Activated CD8-positive, alpha-beta memory T cell treated with anti-CD3 and anti-CD28 coated beads, Interleukin-2, amount 50 U/mL, for 1 hour (primary cell): ENCODE measurements around the gene MUCL3.
"Not testable (repeated sequence)": the region's sequence is repeated elsewhere in the genome, so short reads cannot be mapped to it uniquely, and the experiment has no call there.

Experiments
- DNase-seq: peaks from one replicate; pipeline ENCODE4 v3.0.0-alpha.2; 2020; ENCODE audit errors: extremely low read depth

MUCL3 gene

GRCh38 chr6:30939473-30939872, 1.3 kb upstream of the MUCL3 start:
- DNase-seq = no peak

- no peak for DNase-seq
Observed at GRCh38 chr6:30942338-30943060, 1.7 kb downstream of the MUCL3 start.

- DNase-seq = no peak
Observed at GRCh38 chr6:30944051-30944450, 3.3 kb downstream of the MUCL3 start.

GRCh38 chr6:30945281-30945680, 4.5 kb downstream of the MUCL3 start:
- DNase-seq = no peak

- DNase-seq = no peak
Observed at GRCh38 chr6:30947231-30947630, 6.5 kb downstream of the MUCL3 start.

GRCh38 chr6:30948811-30949210, 8.0 kb downstream of the MUCL3 start:
- no peak for DNase-seq

GRCh38 chr6:30951907-30952469, 11.2 kb downstream of the MUCL3 start:
- no peak for DNase-seq

GRCh38 chr6:30954631-30955366, 14.0 kb downstream of the MUCL3 start:
- DNase-seq = no peak

- DNase-seq = peak; percentile 26
Observed at GRCh38 chr6:30955367-30956042, 14.7 kb downstream of the MUCL3 start.

GRCh38 chr6:30957716-30958115, 16.9 kb downstream of the MUCL3 start:
- DNase-seq = no peak

- no peak for DNase-seq
Observed at GRCh38 chr6:30960907-30961673, 20.3 kb downstream of the MUCL3 start.

GRCh38 chr6:30962716-30963115, 21.9 kb downstream of the MUCL3 start:
- DNase-seq = no peak

- no peak for DNase-seq
Observed at GRCh38 chr6:30963641-30964040, 22.9 kb downstream of the MUCL3 start.

- no peak for DNase-seq
Observed at GRCh38 chr6:30964075-30964474, 23.3 kb downstream of the MUCL3 start.

- DNase-seq = no peak
Observed at GRCh38 chr6:30965140-30965601, 24.4 kb downstream of the MUCL3 start.

- DNase-seq = no peak
Observed at GRCh38 chr6:30966154-30966553, 25.4 kb downstream of the MUCL3 start.

GRCh38 chr6:30969171-30969570, 28.4 kb downstream of the MUCL3 start:
- not testable (repeated sequence) for DNase-seq

GRCh38 chr6:30970946-30971345, 30.2 kb downstream of the MUCL3 start:
- DNase-seq = no peak

GRCh38 chr6:30972816-30973215, 32.0 kb downstream of the MUCL3 start:
- DNase-seq = no peak

GRCh38 chr6:30974490-30975252, 33.9 kb downstream of the MUCL3 start:
- no peak for DNase-seq

GRCh38 chr6:30979141-30979540, 38.4 kb downstream of the MUCL3 start:
- DNase-seq = no peak
